ENCODE measurements around the gene FREM2.

The FREM2 gene

GRCh38 chr13:38686577-38687245, at the start of gene FREM2:
FREM2 (plus strand) TSS chr13:38687077; CDS start chr13:38687345, 268 bp downstream.
- H3K27me3 Mint-ChIP-seq, result peaks cover 13% of the 10 kb centered on the region
- H3K36me3 Mint-ChIP-seq, result no peaks in the 10 kb centered on the region
- no peak within 1 kb of the TSS for H3K4me3 Mint-ChIP-seq
- H3K27ac Mint-ChIP-seq, result no peak within 1 kb of the TSS
- H3K9me3 Mint-ChIP-seq (ENCODE audit: low read depth), result no peaks in the 10 kb centered on the region
- peaks cover 5% of the 10 kb centered on the region for H3K4me1 Mint-ChIP-seq (ENCODE audit: low read depth)

- Mint-ChIP-seq H3K9me3 (ENCODE audit: low read depth) (no peaks in the 10 kb centered on the region), H3K4me1 (ENCODE audit: low read depth) (no peaks in the 10 kb centered on the region), H3K27ac (no peak overlapping the region)
Measured at GRCh38 chr13:38637576-38637975, 49.3 kb upstream of the FREM2 start.

GRCh38 chr13:38641164-38641948, 45.5 kb upstream of the FREM2 start:
- Mint-ChIP-seq H3K9me3 (ENCODE audit: low read depth) (no peaks in the 10 kb centered on the region), H3K27ac (no peak overlapping the region), H3K4me3 (no peak overlapping the region), H3K4me1 (ENCODE audit: low read depth) (no peaks in the 10 kb centered on the region), H3K36me3 (no peaks in the 10 kb centered on the region), H3K27me3 (peaks cover 2% of the 10 kb centered on the region)

More at GRCh38 chr13:38637576-38637975, 49.3 kb upstream of the FREM2 start:
- Mint-ChIP-seq H3K4me3 (no peak overlapping the region), H3K27me3 (peaks cover 10% of the 10 kb centered on the region), H3K36me3 (no peaks in the 10 kb centered on the region)

GRCh38 chr13:38647312-38647711, 39.6 kb upstream of the FREM2 start:
- Mint-ChIP-seq H3K36me3 (no peaks in the 10 kb centered on the region), H3K27me3 (peaks cover 4% of the 10 kb centered on the region), H3K9me3 (ENCODE audit: low read depth) (no peaks in the 10 kb centered on the region), H3K4me3 (no peak overlapping the region), H3K4me1 (ENCODE audit: low read depth) (no peaks in the 10 kb centered on the region), H3K27ac (no peak overlapping the region)

GRCh38 chr13:38648912-38649311, 38.0 kb upstream of the FREM2 start:
- no peaks in the 10 kb centered on the region for H3K4me1 Mint-ChIP-seq (ENCODE audit: low read depth)
- no peak overlapping the region for H3K27ac Mint-ChIP-seq
- H3K27me3 Mint-ChIP-seq, result peaks cover 4% of the 10 kb centered on the region
- no peak overlapping the region for H3K4me3 Mint-ChIP-seq
- no peaks in the 10 kb centered on the region for H3K36me3 Mint-ChIP-seq
- no peaks in the 10 kb centered on the region for H3K9me3 Mint-ChIP-seq (ENCODE audit: low read depth)

GRCh38 chr13:38656699-38657098, 30.2 kb upstream of the FREM2 start:
- Mint-ChIP-seq H3K4me1 (ENCODE audit: low read depth) (no peaks in the 10 kb centered on the region), H3K4me3 (no peak overlapping the region), H3K36me3 (no peaks in the 10 kb centered on the region), H3K9me3 (ENCODE audit: low read depth) (no peaks in the 10 kb centered on the region), H3K27me3 (peaks cover 3% of the 10 kb centered on the region), H3K27ac (no peak overlapping the region)

GRCh38 chr13:38657191-38657590, 29.7 kb upstream of the FREM2 start:
- H3K36me3 Mint-ChIP-seq, result no peaks in the 10 kb centered on the region
- H3K4me3 Mint-ChIP-seq, result no peak overlapping the region
- H3K27ac Mint-ChIP-seq, result no peak overlapping the region
- H3K27me3 Mint-ChIP-seq, result peaks cover 3% of the 10 kb centered on the region
- no peaks in the 10 kb centered on the region for H3K4me1 Mint-ChIP-seq (ENCODE audit: low read depth)
- H3K9me3 Mint-ChIP-seq (ENCODE audit: low read depth), result no peaks in the 10 kb centered on the region

- no peaks in the 10 kb centered on the region for H3K9me3 Mint-ChIP-seq (ENCODE audit: low read depth)
- H3K27ac Mint-ChIP-seq, result no peak overlapping the region
- H3K36me3 Mint-ChIP-seq, result no peaks in the 10 kb centered on the region
- H3K27me3 Mint-ChIP-seq, result peaks cover 8% of the 10 kb centered on the region
- no peaks in the 10 kb centered on the region for H3K4me1 Mint-ChIP-seq (ENCODE audit: low read depth)
- H3K4me3 Mint-ChIP-seq, result no peak overlapping the region
Measured at GRCh38 chr13:38658906-38659305, 28.0 kb upstream of the FREM2 start.

- Mint-ChIP-seq H3K4me1 (ENCODE audit: low read depth) (no peaks in the 10 kb centered on the region), H3K27me3 (peaks cover 13% of the 10 kb centered on the region), H3K4me3 (no peak overlapping the region), H3K36me3 (no peaks in the 10 kb centered on the region), H3K27ac (no peak overlapping the region), H3K9me3 (ENCODE audit: low read depth) (no peaks in the 10 kb centered on the region)
Measured at GRCh38 chr13:38661010-38661675, 25.7 kb upstream of the FREM2 start.

GRCh38 chr13:38662362-38662761, 24.5 kb upstream of the FREM2 start:
- H3K36me3 Mint-ChIP-seq, result no peaks in the 10 kb centered on the region
- H3K9me3 Mint-ChIP-seq (ENCODE audit: low read depth), result no peaks in the 10 kb centered on the region
- no peak overlapping the region for H3K27ac Mint-ChIP-seq
- H3K4me3 Mint-ChIP-seq, result no peak overlapping the region
- peaks cover 15% of the 10 kb centered on the region for H3K27me3 Mint-ChIP-seq
- no peaks in the 10 kb centered on the region for H3K4me1 Mint-ChIP-seq (ENCODE audit: low read depth)

GRCh38 chr13:38664906-38665305, 22.0 kb upstream of the FREM2 start:
- H3K36me3 Mint-ChIP-seq, result no peaks in the 10 kb centered on the region
- no peak overlapping the region for H3K4me3 Mint-ChIP-seq
- no peaks in the 10 kb centered on the region for H3K4me1 Mint-ChIP-seq (ENCODE audit: low read depth)
- H3K9me3 Mint-ChIP-seq (ENCODE audit: low read depth), result no peaks in the 10 kb centered on the region
- peaks cover 18% of the 10 kb centered on the region for H3K27me3 Mint-ChIP-seq
- no peak overlapping the region for H3K27ac Mint-ChIP-seq

- Mint-ChIP-seq H3K4me1 (ENCODE audit: low read depth) (no peaks in the 10 kb centered on the region), H3K36me3 (no peaks in the 10 kb centered on the region), H3K4me3 (no peak overlapping the region), H3K27ac (no peak overlapping the region), H3K9me3 (ENCODE audit: low read depth) (no peaks in the 10 kb centered on the region), H3K27me3 (peaks cover 20% of the 10 kb centered on the region)
Measured at GRCh38 chr13:38667526-38668109, 19.3 kb upstream of the FREM2 start.

- Mint-ChIP-seq H3K4me1 (ENCODE audit: low read depth) (no peaks in the 10 kb centered on the region), H3K36me3 (no peaks in the 10 kb centered on the region), H3K9me3 (ENCODE audit: low read depth) (no peaks in the 10 kb centered on the region), H3K27ac (no peak overlapping the region), H3K4me3 (no peak overlapping the region), H3K27me3 (peaks cover 12% of the 10 kb centered on the region)
Measured at GRCh38 chr13:38669234-38669964, 17.5 kb upstream of the FREM2 start.

GRCh38 chr13:38670627-38671026, 16.2 kb upstream of the FREM2 start:
- no peaks in the 10 kb centered on the region for H3K4me1 Mint-ChIP-seq (ENCODE audit: low read depth)
- no peaks in the 10 kb centered on the region for H3K36me3 Mint-ChIP-seq
- H3K27me3 Mint-ChIP-seq, result peaks cover 10% of the 10 kb centered on the region
- H3K9me3 Mint-ChIP-seq (ENCODE audit: low read depth), result no peaks in the 10 kb centered on the region
- H3K4me3 Mint-ChIP-seq, result no peak overlapping the region
- H3K27ac Mint-ChIP-seq, result no peak overlapping the region
